ENCODE results near the gene ZNF239. TPM values are rescaled to one million over a fixed set of nuclear protein-coding genes. Genes with fewer than 3 reads are reported as not detected.
A peak's percentile ranks its signal among the peaks of the same experiment; 100 is the strongest.

Gene ZNF239
- total RNA-seq, 1 experiment from 2014 or later = 7.7 TPM

DNA sequence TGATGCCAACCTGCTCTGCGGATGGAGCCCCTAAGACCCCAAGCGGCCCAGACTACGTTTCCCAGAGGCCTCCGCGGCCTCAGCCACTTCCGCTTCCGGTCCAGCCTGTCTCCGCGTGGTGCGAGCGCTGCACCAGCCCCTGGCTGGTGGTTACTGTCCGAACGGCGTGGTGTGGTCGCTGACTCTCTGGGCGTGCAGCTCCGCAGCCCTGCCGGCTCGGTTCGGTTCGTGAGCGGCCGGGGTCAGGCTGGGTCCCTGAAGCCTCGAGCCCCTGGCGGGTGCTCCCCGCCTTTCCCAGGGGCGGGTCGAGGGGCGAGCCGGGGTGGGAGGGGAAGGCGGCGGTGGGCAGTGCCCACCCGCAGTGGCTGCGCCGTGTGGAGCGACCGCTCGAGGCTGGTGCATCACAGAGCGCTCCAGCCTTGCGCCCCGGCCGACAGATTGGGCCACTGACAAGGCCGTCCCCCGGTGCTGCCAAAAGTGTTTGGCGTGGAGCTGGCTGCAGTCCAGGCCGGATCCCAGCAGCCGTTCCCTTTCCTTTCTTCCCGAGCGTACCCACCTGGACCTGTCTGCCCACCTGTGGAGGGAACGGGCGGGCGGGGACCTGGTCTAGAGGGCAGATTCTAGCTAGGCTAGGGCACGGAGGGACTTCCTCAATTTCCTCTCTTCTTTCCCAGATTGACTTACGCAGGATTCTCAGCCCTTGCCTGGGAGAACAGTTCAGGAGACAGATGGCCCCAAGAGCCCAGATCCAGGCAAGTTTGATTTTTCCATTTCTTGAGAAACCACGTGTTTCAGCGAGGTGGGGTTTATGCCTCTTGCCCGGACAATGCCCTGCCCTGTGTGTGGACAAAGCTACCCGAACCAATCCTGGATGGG is 32.1 kb upstream of the ZNF239 start, which contains the start of gene ZNF485 (continued):
- TF ChIP-seq, protein P1, sequence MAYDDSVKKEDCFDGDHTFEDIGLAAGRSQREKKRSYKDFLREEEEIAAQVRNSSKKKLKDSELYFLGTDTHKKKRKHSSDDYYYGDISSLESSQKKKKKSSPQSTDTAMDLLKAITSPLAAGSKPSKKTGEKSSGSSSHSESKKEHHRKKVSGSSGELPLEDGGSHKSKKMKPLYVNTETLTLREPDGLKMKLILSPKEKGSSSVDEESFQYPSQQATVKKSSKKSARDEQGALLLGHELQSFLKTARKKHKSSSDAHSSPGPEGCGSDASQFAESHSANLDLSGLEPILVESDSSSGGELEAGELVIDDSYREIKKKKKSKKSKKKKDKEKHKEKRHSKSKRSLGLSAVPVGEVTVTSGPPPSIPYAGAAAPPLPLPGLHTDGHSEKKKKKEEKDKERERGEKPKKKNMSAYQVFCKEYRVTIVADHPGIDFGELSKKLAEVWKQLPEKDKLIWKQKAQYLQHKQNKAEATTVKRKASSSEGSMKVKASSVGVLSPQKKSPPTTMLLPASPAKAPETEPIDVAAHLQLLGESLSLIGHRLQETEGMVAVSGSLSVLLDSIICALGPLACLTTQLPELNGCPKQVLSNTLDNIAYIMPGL (CRISPR knock-in tag; IDR thresholded peaks at IDR 0.05) = no peak; the same call in 1 of the 2 replicates
- TF ChIP-seq ZNF671 (CRISPR knock-in tag; IDR thresholded peaks at IDR 0.05) = no peak
- TF ChIP-seq, protein P2, sequence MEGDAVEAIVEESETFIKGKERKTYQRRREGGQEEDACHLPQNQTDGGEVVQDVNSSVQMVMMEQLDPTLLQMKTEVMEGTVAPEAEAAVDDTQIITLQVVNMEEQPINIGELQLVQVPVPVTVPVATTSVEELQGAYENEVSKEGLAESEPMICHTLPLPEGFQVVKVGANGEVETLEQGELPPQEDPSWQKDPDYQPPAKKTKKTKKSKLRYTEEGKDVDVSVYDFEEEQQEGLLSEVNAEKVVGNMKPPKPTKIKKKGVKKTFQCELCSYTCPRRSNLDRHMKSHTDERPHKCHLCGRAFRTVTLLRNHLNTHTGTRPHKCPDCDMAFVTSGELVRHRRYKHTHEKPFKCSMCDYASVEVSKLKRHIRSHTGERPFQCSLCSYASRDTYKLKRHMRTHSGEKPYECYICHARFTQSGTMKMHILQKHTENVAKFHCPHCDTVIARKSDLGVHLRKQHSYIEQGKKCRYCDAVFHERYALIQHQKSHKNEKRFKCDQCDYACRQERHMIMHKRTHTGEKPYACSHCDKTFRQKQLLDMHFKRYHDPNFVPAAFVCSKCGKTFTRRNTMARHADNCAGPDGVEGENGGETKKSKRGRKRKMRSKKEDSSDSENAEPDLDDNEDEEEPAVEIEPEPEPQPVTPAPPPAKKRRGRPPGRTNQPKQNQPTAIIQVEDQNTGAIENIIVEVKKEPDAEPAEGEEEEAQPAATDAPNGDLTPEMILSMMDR (IDR thresholded peaks at IDR 0.05) = no peak
- TF ChIP-seq SP1 (CRISPR knock-in tag; conservative IDR thresholded peaks at IDR 0.05) = peak; percentile 61
- TF ChIP-seq, protein P3, sequence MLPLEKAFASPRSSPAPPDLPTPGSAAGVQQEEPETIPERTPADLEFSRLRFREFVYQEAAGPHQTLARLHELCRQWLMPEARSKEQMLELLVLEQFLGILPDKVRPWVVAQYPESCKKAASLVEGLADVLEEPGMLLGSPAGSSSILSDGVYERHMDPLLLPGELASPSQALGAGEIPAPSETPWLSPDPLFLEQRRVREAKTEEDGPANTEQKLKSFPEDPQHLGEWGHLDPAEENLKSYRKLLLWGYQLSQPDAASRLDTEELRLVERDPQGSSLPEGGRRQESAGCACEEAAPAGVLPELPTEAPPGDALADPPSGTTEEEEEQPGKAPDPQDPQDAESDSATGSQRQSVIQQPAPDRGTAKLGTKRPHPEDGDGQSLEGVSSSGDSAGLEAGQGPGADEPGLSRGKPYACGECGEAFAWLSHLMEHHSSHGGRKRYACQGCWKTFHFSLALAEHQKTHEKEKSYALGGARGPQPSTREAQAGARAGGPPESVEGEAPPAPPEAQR (CRISPR knock-in tag; IDR thresholded peaks at IDR 0.05) = no peak
- 0 out of 2 replicates have a peak, but pooled peaks have one; percentile 51 for TF ChIP-seq TEAD4 (CRISPR knock-in tag; IDR thresholded peaks at IDR 0.05)
- TF ChIP-seq RORB (CRISPR knock-in tag; IDR thresholded peaks at IDR 0.05) = no peak
- TF ChIP-seq FOXJ3 (CRISPR knock-in tag; IDR thresholded peaks at IDR 0.05; ENCODE audit: borderline replicate concordance) = no peak
- TF ChIP-seq, protein P4, sequence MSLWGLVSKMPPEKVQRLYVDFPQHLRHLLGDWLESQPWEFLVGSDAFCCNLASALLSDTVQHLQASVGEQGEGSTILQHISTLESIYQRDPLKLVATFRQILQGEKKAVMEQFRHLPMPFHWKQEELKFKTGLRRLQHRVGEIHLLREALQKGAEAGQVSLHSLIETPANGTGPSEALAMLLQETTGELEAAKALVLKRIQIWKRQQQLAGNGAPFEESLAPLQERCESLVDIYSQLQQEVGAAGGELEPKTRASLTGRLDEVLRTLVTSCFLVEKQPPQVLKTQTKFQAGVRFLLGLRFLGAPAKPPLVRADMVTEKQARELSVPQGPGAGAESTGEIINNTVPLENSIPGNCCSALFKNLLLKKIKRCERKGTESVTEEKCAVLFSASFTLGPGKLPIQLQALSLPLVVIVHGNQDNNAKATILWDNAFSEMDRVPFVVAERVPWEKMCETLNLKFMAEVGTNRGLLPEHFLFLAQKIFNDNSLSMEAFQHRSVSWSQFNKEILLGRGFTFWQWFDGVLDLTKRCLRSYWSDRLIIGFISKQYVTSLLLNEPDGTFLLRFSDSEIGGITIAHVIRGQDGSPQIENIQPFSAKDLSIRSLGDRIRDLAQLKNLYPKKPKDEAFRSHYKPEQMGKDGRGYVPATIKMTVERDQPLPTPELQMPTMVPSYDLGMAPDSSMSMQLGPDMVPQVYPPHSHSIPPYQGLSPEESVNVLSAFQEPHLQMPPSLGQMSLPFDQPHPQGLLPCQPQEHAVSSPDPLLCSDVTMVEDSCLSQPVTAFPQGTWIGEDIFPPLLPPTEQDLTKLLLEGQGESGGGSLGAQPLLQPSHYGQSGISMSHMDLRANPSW (CRISPR knock-in tag; conservative IDR thresholded peaks at IDR 0.05; ENCODE audit: low read depth) = no peak
- TF ChIP-seq ZNF317 (CRISPR knock-in tag; IDR thresholded peaks at IDR 0.05; ENCODE audit: borderline replicate concordance, low read depth) = no peak
- 0 out of 2 replicates have a peak, but pooled peaks have one; percentile 26 for TF ChIP-seq NFYB (CRISPR knock-in tag; conservative IDR thresholded peaks at IDR 0.05; ENCODE audit: low read depth)
- no peak for TF ChIP-seq HMGA2 (CRISPR knock-in tag; IDR thresholded peaks at IDR 0.05)
- TF ChIP-seq, protein P5, sequence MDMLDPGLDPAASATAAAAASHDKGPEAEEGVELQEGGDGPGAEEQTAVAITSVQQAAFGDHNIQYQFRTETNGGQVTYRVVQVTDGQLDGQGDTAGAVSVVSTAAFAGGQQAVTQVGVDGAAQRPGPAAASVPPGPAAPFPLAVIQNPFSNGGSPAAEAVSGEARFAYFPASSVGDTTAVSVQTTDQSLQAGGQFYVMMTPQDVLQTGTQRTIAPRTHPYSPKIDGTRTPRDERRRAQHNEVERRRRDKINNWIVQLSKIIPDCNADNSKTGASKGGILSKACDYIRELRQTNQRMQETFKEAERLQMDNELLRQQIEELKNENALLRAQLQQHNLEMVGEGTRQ (CRISPR knock-in tag; IDR thresholded peaks at IDR 0.05) = peak; percentile 51; the same call in 1 of the 2 replicates
- TF ChIP-seq, protein P6, sequence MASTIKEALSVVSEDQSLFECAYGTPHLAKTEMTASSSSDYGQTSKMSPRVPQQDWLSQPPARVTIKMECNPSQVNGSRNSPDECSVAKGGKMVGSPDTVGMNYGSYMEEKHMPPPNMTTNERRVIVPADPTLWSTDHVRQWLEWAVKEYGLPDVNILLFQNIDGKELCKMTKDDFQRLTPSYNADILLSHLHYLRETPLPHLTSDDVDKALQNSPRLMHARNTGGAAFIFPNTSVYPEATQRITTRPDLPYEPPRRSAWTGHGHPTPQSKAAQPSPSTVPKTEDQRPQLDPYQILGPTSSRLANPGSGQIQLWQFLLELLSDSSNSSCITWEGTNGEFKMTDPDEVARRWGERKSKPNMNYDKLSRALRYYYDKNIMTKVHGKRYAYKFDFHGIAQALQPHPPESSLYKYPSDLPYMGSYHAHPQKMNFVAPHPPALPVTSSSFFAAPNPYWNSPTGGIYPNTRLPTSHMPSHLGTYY (CRISPR knock-in tag; IDR thresholded peaks at IDR 0.05) = no peak
- TF ChIP-seq, protein P7, sequence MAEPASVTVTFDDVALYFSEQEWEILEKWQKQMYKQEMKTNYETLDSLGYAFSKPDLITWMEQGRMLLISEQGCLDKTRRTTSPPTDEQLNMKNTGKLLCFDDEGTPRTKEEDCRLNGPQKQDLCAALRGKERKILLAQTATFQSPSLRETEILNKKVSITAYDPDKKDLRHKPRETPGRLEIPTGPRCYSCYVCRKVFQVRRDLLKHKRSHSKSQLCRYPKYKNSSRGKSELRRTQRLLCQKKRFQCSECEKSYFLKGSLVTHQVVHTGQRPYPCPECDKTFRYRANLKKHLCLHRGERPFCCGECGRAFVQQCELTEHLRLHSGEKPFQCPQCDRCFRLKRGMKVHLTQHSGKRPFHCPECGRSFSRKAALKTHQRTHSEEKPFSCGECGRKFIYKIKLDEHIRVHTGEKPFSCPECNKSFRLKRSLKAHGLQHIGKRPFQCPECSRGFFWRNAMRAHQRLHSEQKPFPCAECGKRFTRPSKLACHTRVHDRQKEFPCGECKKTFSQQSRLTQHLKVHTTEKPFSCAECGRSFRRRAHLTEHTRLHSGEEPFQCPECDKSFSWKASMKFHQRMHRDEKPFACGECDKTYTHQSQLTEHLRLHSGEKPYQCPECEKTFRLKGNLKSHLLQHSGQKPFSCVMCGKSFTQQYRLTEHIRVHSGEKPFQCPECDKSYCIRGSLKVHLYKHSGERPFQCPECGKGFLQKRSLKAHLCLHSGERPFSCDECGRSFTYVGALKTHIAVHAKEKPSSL (CRISPR knock-in tag; conservative IDR thresholded peaks at IDR 0.05) = no peak
- no peak for TF ChIP-seq GRHL2 (CRISPR knock-in tag; IDR thresholded peaks at IDR 0.05; ENCODE audit: insufficient replicate concordance, severe bottlenecking)
- TF ChIP-seq, protein P8, sequence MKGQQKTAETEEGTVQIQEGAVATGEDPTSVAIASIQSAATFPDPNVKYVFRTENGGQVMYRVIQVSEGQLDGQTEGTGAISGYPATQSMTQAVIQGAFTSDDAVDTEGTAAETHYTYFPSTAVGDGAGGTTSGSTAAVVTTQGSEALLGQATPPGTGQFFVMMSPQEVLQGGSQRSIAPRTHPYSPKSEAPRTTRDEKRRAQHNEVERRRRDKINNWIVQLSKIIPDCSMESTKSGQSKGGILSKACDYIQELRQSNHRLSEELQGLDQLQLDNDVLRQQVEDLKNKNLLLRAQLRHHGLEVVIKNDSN (CRISPR knock-in tag; IDR thresholded peaks at IDR 0.05) = peak; percentile 62
- TF ChIP-seq ZNF423 (CRISPR knock-in tag; IDR thresholded peaks at IDR 0.05) = no peak
- TF ChIP-seq, protein P9, sequence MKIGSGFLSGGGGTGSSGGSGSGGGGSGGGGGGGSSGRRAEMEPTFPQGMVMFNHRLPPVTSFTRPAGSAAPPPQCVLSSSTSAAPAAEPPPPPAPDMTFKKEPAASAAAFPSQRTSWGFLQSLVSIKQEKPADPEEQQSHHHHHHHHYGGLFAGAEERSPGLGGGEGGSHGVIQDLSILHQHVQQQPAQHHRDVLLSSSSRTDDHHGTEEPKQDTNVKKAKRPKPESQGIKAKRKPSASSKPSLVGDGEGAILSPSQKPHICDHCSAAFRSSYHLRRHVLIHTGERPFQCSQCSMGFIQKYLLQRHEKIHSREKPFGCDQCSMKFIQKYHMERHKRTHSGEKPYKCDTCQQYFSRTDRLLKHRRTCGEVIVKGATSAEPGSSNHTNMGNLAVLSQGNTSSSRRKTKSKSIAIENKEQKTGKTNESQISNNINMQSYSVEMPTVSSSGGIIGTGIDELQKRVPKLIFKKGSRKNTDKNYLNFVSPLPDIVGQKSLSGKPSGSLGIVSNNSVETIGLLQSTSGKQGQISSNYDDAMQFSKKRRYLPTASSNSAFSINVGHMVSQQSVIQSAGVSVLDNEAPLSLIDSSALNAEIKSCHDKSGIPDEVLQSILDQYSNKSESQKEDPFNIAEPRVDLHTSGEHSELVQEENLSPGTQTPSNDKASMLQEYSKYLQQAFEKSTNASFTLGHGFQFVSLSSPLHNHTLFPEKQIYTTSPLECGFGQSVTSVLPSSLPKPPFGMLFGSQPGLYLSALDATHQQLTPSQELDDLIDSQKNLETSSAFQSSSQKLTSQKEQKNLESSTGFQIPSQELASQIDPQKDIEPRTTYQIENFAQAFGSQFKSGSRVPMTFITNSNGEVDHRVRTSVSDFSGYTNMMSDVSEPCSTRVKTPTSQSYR (CRISPR knock-in tag; IDR thresholded peaks at IDR 0.05) = 0 out of 2 replicates have a peak, but pooled peaks have one; percentile 33
- no peak for TF ChIP-seq CREM (CRISPR knock-in tag; IDR thresholded peaks at IDR 0.05)
- no peak for TF ChIP-seq NFATC4 (CRISPR knock-in tag; IDR thresholded peaks at IDR 0.05)
- TF ChIP-seq NR2C2 (CRISPR knock-in tag; IDR thresholded peaks at IDR 0.05) = 0 out of 2 replicates have a peak, but pooled peaks have one; percentile 14

All from WTC11 (cell line).